Measurements from ENCODE around the gene DRG2. TPM values are rescaled to one million over a fixed set of nuclear protein-coding genes. Genes with fewer than 3 reads are reported as not detected.

The DRG2 gene
- polyA plus RNA-seq, 1 donor from 2014 or later, result 40.6 TPM

DNA sequence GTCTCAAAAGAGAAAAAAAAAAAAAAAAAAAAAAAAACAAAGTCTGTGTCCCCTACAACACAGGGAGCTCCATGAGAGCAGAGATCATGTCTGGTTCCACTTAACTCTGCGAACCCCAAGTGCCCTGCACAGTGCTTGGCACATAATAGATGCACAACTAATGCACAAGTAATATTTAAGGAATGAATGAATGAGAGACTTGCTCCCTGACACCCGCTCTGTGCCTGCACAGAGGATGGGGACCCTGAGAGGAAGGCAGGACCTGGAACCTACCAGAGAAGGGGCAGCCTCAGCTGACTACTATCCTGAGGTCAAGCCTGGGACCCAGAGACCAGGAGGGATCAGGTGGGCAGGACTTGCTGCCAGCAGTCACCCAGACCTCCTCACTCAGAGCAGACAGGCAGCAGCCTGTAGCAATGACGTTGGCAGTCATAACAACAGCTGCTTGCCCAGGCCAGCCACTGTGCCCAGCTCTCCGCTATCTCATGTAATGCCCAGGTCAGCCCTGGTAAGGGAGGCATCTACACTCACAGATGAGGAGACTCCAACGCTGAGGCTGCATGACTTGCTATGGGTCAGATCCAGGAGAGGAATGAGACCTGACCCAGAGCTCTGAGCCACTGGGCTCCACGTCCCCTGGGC is 23.7 kb downstream of the DRG2 start:
- no peaks in the 10 kb centered on the region for H3K9me2 ChIP-seq (ENCODE audit: insufficient read depth, low read length)
- H3K79me2 ChIP-seq (replicated peaks; ENCODE audit: insufficient read depth, low read length), result no peaks in the 10 kb centered on the region
- TF ChIP-seq TAF1 (IDR thresholded peaks at IDR 0.05; ENCODE audit: low read depth) (no peak), EP300 (conservative IDR thresholded peaks at IDR 0.05; ENCODE audit: poor library complexity, severe bottlenecking) (no peak), EZH2 (IDR thresholded peaks at IDR 0.05; ENCODE audit: borderline replicate concordance, insufficient read depth, low read length, poor library complexity, severe bottlenecking) (no peak), RAD21 (conservative IDR thresholded peaks at IDR 0.05) (no peak), SMC3 (conservative IDR thresholded peaks at IDR 0.05; ENCODE audit: poor library complexity) (no peak), POLR2AphosphoS5 (IDR thresholded peaks at IDR 0.05) (no peak), MXI1 (conservative IDR thresholded peaks at IDR 0.05; ENCODE audit: poor library complexity, severe bottlenecking) (no peak)
- TF ChIP-seq, protein P1, sequence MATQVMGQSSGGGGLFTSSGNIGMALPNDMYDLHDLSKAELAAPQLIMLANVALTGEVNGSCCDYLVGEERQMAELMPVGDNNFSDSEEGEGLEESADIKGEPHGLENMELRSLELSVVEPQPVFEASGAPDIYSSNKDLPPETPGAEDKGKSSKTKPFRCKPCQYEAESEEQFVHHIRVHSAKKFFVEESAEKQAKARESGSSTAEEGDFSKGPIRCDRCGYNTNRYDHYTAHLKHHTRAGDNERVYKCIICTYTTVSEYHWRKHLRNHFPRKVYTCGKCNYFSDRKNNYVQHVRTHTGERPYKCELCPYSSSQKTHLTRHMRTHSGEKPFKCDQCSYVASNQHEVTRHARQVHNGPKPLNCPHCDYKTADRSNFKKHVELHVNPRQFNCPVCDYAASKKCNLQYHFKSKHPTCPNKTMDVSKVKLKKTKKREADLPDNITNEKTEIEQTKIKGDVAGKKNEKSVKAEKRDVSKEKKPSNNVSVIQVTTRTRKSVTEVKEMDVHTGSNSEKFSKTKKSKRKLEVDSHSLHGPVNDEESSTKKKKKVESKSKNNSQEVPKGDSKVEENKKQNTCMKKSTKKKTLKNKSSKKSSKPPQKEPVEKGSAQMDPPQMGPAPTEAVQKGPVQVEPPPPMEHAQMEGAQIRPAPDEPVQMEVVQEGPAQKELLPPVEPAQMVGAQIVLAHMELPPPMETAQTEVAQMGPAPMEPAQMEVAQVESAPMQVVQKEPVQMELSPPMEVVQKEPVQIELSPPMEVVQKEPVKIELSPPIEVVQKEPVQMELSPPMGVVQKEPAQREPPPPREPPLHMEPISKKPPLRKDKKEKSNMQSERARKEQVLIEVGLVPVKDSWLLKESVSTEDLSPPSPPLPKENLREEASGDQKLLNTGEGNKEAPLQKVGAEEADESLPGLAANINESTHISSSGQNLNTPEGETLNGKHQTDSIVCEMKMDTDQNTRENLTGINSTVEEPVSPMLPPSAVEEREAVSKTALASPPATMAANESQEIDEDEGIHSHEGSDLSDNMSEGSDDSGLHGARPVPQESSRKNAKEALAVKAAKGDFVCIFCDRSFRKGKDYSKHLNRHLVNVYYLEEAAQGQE (IDR thresholded peaks at IDR 0.05; ENCODE audit: borderline replicate concordance), result no peak
- TF ChIP-seq, protein P2, sequence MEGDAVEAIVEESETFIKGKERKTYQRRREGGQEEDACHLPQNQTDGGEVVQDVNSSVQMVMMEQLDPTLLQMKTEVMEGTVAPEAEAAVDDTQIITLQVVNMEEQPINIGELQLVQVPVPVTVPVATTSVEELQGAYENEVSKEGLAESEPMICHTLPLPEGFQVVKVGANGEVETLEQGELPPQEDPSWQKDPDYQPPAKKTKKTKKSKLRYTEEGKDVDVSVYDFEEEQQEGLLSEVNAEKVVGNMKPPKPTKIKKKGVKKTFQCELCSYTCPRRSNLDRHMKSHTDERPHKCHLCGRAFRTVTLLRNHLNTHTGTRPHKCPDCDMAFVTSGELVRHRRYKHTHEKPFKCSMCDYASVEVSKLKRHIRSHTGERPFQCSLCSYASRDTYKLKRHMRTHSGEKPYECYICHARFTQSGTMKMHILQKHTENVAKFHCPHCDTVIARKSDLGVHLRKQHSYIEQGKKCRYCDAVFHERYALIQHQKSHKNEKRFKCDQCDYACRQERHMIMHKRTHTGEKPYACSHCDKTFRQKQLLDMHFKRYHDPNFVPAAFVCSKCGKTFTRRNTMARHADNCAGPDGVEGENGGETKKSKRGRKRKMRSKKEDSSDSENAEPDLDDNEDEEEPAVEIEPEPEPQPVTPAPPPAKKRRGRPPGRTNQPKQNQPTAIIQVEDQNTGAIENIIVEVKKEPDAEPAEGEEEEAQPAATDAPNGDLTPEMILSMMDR (IDR thresholded peaks at IDR 0.05; ENCODE audit: poor library complexity, severe bottlenecking), result no peak
- no peak overlapping the region for H3K4me3 ChIP-seq (ENCODE audit: low read length)
- no peak overlapping the region for H2AFZ ChIP-seq (ENCODE audit: low read depth, low read length)
- no peak overlapping the region for H3K27ac ChIP-seq (ENCODE audit: low read length)
- H3F3A ChIP-seq (ENCODE audit: insufficient read depth, low read length, poor library complexity, severe bottlenecking), result no peaks in the 10 kb centered on the region
- no peak overlapping the region for H3K4me2 ChIP-seq (ENCODE audit: low read length)
- H3K9me3 ChIP-seq (ENCODE audit: low read length), result no peaks in the 10 kb centered on the region
- H4K20me1 ChIP-seq (ENCODE audit: insufficient read depth), result no peaks in the 10 kb centered on the region
- no peak overlapping the region for H3K9ac ChIP-seq (ENCODE audit: low read length)
- H3K27me3 ChIP-seq (ENCODE audit: insufficient read depth, low read depth, low read length), result no peaks in the 10 kb centered on the region
- H3K36me3 ChIP-seq (ENCODE audit: insufficient read depth, low read length), result no peaks in the 10 kb centered on the region

DNA sequence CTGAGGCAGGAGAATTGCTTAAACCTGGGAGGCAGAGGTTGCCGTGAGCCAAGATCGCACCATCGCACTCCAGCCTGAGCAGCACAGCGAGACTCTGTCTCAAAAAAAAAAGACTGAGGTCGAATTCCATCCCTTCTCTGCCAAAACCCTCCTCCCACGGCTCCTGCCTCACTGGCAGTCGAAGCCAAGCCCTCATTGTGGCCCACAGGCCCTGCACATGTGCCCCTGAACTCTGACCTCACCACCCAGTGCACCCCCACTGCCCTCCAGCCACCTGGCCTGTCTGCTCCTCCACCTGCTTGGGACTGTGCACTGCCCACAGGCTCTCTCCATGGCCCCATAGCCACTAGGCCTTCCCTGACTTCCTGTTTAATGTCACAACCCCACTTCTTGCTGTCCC is 27.8 kb downstream of the DRG2 start:
- Histone ChIP-seq H3K9me2 (ENCODE audit: insufficient read depth, low read length) (no peaks in the 10 kb centered on the region), H3K4me3 (ENCODE audit: low read length) (no peak overlapping the region), H3F3A (ENCODE audit: insufficient read depth, low read length, poor library complexity, severe bottlenecking) (no peaks in the 10 kb centered on the region), H3K9me3 (ENCODE audit: low read length) (peaks cover 6% of the 10 kb centered on the region), H3K27me3 (ENCODE audit: insufficient read depth, low read depth, low read length) (no peaks in the 10 kb centered on the region), H3K79me2 (replicated peaks; ENCODE audit: insufficient read depth, low read length) (no peaks in the 10 kb centered on the region), H3K36me3 (ENCODE audit: insufficient read depth, low read length) (no peaks in the 10 kb centered on the region), H3K4me2 (ENCODE audit: low read length) (no peak overlapping the region), H4K20me1 (ENCODE audit: insufficient read depth) (no peaks in the 10 kb centered on the region), H3K27ac (ENCODE audit: low read length) (no peak overlapping the region), H2AFZ (ENCODE audit: low read depth, low read length) (no peak overlapping the region), H3K9ac (ENCODE audit: low read length) (no peak overlapping the region)
- TF ChIP-seq, protein P1 (IDR thresholded peaks at IDR 0.05; ENCODE audit: borderline replicate concordance), result no peak
- TF ChIP-seq MXI1 (conservative IDR thresholded peaks at IDR 0.05; ENCODE audit: poor library complexity, severe bottlenecking), result no peak

Measured in neural cell (in vitro differentiated cells).